HG02678 (cell line): ENCODE data around the gene RBMS3.

ENCODE experiments used
- ATAC-seq: cut with Tn5 transposase; IDR thresholded peaks from one replicate; pipeline ENCODE4 v1.9.1; 2021; ENCODE audit warnings: mild to moderate bottlenecking, moderate library complexity; ENCODE audit not compliant: unreplicated experiment

Gene RBMS3

DNA sequence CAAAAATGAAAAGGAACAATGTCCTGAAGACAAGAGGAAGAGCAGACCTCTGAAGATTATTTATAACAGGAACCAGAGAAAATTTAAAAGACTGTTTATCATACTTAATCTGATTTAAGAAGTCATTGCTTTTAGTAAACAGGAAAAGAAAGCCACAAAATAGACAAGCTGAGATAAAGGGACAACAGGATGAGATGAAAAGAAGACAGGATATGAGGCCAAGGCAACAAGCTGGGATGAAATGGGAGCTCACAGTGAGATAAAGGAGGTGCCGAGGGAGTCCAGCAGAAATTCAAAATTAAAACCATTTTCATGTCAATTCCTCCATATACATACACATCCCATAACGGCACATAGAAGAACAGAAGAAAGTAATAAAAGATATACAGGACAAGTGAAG lies 277.0 kb downstream of the RBMS3 start:
- no peak for ATAC-seq

DNA sequence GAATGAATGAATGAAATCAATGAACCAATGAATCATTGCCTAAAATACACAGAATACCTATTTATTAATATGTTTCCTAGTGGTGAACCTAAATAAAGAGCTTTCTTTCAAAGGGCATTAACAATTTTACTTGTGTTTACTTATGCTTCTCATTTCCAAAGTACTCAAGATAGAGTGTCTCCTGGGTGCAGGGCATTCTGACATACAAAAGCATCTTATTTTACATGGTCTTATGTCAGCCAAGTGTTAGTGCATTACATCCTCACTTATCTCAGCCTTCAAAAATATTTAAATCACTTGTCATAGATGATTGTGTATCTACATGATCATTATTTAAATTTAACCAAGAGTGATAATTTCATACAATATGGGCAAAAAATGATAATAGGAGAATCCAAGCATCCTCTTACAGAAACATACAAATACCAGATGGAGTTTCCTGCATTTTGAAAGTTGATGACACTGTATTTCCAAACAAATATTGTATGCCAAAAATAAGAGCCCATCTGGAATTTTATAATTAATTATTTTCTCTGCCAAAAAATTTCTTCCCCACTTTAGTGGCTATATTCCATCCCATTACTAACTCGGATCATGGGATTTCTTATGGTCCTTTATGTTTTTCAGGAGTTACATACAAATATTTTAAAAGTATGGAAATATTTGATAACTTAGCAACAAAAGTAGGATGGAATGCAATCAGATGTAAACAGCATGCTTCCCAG lies 279.0 kb downstream of the RBMS3 start:
- ATAC-seq = no peak

GRCh38 chr3:29561651-29562149 lies 280.8 kb downstream of the RBMS3 start:
- no peak for ATAC-seq

- ATAC-seq = no peak
Observed at GRCh38 chr3:29565236-29565635, 284.4 kb downstream of the RBMS3 start.

DNA sequence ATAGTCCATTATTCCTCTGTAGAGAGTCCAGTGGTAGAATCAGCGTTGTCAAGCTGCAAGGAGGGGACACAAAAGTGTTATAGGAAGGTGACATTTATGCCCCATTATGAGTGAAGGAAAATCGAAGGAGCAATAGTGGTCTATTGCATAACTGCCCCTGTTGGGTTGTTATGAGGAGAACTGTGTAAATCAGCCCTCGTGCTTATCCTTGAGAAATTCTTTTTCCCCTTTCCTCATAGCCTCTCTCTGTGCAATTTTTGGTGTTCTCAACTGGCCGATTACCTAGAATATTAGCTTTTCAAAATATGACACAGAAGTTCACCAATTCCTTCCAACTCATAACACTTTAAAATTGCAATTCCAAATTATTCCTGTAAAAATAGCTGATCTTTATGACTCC lies 286.6 kb downstream of the RBMS3 start:
- ATAC-seq = no peak

DNA sequence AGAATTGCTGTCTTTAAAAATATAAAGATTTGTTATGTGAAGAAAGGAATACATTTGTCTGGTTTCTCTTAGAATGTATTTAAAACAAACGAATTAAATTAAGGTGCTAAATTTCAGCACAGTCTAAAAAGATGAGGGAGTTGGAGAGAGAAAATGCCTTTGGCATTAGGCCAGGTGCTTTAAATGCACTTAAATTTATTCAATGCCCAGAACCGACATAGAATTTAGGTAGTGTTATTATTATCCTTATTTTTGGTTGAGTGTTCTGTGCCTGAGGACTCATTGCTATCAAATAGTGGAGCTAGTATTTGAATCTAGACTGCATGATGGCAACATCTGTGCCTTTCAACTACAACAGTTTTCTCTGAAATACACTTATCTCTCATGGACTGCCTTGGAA lies 287.5 kb downstream of the RBMS3 start:
- no peak for ATAC-seq

DNA sequence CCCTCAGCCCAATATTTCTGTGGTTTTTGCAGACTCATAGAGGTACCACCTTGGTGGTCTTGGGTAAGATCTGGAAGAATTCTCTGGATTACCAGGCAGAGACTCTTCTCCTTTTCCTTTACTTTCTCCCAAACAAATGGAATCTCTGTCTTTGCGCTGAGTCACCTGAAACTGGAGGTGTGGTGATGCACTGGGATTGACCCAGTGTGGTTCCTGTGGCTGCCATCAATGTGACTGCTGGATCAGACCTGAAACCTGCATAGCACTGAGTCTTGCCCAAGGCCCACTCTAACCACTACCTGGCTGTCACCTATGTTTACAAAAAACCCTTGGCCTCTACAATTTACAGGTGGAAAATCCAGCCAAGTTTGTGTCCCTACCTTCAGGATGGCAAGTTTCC lies 295.3 kb downstream of the RBMS3 start:
- no peak for ATAC-seq

GRCh38 chr3:29576675-29577074 lies 295.8 kb downstream of the RBMS3 start:
- no peak for ATAC-seq

DNA sequence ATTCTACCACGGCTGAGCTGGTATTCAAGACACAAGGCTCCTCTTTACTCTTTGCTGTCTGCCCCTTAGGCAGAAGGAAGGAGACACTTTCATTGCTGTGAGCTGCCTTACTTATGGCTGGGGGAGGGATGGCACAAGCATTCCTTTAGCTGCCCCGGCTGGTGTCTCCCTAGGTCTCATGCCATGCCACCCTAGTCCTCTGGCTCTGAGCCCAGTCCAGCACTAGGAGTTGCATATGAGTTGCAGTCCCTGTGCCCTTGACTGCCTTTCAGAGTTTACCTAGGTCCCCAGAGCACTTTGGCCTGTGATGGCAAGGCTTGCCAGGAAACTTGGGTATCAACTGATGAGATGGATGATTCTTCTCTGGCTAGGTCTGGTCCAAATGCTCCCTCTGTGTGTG lies 296.4 kb downstream of the RBMS3 start:
- ATAC-seq = no peak

GRCh38 chr3:29581311-29581710 lies 300.4 kb downstream of the RBMS3 start:
- no peak for ATAC-seq

GRCh38 chr3:29582273-29582672 lies 301.4 kb downstream of the RBMS3 start:
- ATAC-seq = no peak

GRCh38 chr3:29583861-29584260 lies 303.0 kb downstream of the RBMS3 start:
- no peak for ATAC-seq

DNA sequence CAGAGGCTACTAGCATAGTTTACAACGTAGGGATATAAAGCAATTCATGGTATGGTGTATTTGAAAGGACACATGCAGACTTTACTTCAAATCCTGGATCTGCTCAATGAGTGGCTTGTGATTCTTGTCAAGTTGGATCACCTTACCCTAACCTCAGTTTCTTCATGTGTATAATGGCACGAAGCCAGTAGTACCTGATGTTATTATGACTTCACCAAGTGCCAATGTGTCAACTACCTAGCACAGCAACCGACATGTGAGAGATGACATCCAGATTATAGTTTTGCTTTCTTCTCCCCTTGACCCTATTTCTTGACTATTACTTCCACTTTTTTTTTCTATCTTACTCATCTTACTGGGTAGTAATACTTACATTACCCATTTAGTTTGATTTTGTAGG lies 304.5 kb downstream of the RBMS3 start:
- ATAC-seq = no peak

DNA sequence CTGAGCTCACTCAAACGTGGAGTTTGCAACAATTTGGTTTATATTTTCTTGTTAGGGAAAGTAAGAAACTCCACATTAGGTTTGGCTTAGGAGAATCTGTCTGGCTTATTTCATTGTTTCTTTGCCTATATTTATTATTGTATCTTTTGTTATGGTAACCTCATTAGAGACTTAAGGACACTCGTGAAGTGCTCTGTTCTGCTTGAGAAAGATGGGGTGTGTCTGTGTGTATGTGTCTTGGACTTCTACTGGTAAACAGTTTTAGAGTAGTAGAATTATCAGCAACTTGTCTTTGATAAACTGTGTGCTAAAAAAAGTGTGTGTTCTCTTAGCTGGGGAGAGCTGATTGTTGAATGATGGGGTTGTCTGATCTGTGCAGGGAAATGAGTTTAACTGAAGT lies 306.5 kb downstream of the RBMS3 start:
- ATAC-seq = no peak

GRCh38 chr3:29590012-29590411 lies 309.1 kb downstream of the RBMS3 start:
- ATAC-seq = no peak

DNA sequence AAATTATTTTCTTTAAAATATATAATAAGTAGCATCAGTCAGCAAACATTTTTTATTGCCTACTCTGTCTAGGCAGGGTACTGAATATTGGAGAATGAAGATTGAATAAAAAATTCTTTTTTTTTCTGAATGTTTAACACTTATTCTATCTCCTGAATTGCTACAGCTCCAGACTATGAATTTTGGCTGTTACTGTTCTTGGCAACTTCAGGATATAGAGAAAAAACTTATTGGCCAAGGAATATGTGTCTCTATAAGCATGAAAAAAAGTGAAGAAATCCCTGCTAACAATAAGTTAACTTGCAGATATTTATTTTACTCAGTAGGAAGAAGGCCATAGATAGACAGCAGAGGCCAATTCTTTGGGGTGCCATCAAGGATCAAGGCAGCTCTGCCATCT lies 309.6 kb downstream of the RBMS3 start:
- no peak for ATAC-seq

- no peak for ATAC-seq
Observed at GRCh38 chr3:29591579-29591978, 310.7 kb downstream of the RBMS3 start.

- ATAC-seq = no peak
Observed at GRCh38 chr3:29593802-29594201, 312.9 kb downstream of the RBMS3 start.

DNA sequence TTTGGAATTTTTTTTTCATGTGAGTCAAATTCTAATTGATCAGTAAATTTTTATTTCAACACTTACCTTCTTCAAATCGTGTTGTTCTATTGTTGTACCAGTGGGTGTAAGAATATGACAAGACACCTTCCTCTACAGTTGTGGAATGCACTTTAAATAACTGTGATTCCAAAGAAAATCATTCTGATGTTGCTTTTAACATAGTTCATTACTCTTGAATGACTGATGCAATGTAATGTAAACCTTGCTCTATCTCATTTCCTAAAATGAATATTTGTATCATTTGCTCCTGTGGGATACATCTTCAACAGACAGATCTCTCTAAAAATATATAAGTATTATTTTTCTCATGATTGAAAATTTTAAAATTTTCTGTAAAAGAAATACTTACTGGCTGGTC lies 313.4 kb downstream of the RBMS3 start:
- no peak for ATAC-seq

DNA sequence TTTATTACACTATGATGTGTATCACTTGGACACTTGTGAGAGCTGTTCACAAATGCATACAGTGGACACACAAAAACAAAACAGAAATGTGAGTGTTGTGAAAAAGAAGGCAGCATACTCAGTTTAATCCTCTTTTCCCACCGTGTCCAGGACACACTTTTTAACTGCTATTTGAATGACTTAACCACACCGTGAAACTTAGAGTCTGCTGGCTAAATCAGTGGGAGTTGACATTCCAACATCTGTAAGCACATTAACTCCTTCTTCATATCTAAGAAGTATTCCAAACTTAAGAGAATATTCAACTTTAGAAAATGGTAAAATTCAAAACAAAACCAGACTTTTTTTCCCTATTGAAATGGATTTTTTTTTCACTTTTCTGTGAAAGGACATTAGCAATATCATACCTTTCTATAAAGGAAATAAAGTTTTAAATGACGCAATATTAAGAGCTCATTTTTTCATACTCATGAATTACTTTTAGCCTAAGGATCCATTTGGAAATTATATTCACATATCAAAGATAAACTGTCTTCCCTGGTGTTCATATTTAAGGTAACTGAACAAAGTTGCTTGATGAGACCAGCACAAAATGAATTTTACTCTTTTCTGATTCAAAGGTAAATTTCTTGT lies 316.6 kb downstream of the RBMS3 start:
- no peak for ATAC-seq

GRCh38 chr3:29601861-29602585 lies 321.2 kb downstream of the RBMS3 start:
- no peak for ATAC-seq

- no peak for ATAC-seq
Observed at GRCh38 chr3:29605845-29606244, 325.0 kb downstream of the RBMS3 start.
